Occipital lobe (tissue), 2 donors: ENCODE data around the gene SLC17A8. TPM values are rescaled to one million over a fixed set of nuclear protein-coding genes. Genes with fewer than 3 reads are reported as not detected.
"Not testable (repeated sequence)": the region's sequence is repeated elsewhere in the genome, so short reads cannot be mapped to it uniquely, and the experiment has no call there.

ENCODE experiments used
- DNase-seq: peaks from one replicate; lab custom pipeline; 2025; lab: John Stamatoyannopoulos, UW
- total RNA-seq: library from RNA; depleted of rRNA; stranded (reverse); fragments of >200 nt; gene quantifications from one replicate; pipeline ENCODE4 v1.2.3, GENCODE V29; 2014

SLC17A8 gene
- 1.2 TPM for total RNA-seq

DNA sequence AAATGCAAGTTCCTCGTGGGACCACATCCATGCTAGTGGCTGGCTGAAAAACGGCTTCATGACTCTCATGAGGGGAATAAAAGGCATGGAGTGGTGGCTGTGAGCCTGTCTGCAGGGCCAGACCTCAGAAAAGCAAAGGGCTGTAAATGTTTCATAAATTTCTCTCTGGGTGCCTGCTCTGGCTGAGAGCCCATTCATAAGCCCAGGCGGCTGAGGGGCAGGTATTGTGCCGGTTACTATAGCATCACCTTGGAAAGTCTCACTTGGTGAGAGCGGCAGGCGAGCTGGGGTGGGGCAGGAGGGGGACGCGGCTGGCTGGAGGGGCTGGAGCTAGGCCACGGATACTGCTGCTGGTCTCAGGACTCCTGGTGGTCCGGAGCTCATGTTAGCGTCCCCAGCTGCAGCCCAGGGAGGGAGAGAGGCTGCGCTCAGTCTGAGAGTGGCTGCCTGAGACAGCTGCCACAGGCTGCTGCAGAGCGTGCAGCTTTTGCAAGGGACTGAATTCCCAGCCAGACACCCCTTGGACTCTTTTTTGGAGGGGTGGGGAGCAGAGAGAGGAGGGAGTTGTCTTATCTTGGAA lies at the start of gene SLC17A8:
TSS of gene SLC17A8 (plus strand) at position 431 of the 580 bp plus-strand sequence. CDS start 318 bp downstream, outside the sequence.
- no peak for DNase-seq

DNA sequence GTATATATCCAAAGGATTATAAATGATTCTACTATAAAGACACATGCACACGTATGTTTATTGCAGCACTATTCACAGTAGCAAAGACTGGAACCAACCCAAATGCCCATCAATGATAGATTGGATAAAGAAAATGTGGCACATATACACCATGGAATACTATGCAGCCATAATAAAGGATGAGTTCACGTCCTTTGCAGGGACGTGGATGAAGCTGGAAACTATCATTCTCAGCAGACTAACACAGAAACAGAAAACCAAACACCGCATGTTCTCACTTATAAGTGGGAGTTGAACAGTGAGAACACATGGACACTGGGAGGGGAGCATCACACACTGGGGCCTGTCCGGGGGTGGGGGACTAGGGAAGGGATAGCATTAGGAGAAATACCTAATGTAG lies 48.7 kb upstream of the SLC17A8 start:
- not testable (repeated sequence) for DNase-seq

DNA sequence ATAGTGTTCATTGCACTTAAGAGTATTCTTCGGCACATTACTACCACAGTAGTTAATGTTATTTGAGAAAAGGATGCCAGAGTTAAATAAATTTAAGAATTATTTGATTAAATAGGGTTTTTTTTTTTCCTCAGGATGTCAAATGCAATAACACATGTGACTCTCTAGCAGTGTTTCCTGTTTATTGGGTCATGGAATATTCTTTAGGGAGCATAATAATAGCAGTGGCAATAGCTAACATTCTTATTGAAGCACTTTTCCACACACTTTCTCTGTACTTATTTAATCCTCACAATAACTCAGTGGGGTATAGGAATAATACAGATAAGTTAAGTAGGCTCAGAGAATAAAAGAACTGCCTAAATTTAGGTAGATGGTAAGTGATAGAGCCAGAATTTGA lies 45.6 kb upstream of the SLC17A8 start:
- DNase-seq, result no peak

DNA sequence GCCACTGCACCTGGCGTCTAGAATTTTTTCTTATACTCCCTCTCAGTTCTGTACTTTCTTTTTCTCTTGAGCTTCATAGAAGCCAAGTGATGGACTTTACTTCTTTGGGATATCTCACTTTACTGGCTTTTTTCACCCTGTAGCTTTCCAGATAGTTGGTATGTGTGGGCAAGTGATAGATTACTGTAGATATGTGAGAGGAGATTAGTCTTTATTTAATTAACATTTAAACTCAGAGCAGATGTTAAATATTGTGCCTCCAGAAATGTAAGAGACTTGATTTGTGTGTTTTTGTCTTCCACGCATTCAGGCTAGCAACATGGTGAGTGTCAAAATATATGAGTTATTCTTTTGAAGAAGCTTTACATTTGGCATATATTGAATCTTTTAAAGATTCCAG lies 39.5 kb upstream of the SLC17A8 start:
- DNase-seq, result no peak

DNA sequence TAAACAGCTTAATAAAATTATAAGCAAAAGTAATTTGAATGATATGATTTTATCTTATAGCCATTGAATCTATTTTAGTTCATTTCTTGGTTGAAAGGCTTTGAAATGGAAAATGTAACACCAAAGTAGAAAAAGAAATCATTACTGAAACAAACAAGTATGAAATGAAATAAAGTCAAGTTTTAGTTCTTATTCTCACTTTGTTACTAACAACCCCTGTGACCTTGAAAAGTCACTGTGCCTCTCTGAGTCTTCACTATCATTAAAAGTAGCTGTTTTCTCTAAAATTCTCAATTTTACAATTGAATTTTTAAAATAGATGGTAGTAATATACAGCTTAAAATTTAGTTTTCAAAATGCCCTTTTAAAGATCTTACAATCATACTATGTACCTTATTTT lies 32.4 kb upstream of the SLC17A8 start:
- no peak for DNase-seq

DNA sequence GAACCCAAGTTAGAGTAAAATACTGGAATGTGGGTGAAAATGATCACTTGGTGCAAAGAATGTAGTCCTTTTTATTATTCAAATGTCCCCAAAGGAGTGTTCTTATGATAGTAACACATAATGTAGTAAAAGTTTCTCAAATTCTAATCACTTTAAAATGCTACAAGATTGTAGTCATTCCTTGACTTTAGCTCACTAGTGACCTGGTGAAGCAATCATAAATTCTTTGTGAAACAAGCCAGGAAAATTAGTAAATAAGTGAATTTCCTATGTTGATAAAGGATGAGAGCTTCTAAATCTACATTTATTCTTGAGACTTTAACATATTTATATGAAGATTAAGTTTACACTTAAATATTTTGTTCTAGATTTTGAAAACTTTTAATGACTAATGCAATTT lies 30.7 kb upstream of the SLC17A8 start:
- DNase-seq, result no peak

DNA sequence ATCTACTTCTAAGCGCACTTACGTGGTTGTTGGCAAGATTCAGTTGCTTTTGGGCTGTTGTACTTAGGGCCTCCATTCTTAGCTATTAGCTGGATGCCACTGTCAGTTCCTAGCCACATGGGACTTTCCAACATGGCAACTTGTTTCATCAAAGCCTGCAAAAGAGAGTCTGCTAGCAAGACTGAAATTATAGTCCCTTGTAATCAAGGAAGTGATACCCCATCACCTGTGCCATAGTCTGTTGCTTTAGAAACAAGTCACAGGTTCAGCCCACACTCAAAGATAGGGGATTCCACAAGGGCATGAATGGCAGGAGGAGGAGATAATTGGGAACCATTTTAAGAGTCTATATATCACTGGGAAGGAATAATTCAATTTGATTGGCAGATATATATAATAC lies 27.1 kb upstream of the SLC17A8 start:
- no peak for DNase-seq

DNA sequence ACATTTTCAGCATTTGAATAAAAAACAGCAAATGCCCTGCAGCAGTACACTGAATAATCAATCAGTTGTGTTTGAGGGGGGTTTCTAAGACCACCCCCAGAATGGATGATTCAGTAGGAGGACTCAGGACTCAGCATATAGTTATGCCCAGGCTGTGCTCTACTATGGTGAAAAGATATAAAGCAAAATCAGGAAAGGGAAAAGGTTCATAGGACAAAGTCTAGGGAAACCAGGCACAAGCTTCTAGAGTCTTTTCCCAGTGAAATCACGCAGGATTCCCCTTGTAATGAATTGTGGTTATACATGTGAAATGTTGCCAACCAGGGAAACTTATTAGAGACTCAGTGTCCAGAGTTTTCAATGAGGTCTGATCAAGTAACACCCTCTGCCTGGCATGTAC lies 25.0 kb upstream of the SLC17A8 start:
- DNase-seq, result no peak

DNA sequence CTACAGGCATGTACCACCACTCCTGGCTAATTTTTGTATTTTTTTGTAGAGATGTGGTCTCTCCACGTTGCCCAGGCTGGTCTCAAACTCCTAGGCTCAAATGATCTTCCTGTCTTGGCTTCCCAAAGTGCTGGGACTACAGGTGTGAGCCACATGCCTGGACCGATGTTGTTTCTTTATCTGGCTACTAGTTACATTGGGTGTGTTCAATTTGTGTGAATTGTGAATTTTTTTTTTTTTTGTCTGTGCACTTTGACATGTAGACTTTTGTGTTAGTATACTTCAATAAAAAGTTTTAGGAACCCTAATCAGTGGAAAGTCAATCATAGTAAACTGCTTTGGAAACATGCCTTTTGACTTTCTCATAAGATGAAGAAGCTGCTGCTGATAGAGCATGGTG lies 24.0 kb upstream of the SLC17A8 start:
- no peak for DNase-seq

DNA sequence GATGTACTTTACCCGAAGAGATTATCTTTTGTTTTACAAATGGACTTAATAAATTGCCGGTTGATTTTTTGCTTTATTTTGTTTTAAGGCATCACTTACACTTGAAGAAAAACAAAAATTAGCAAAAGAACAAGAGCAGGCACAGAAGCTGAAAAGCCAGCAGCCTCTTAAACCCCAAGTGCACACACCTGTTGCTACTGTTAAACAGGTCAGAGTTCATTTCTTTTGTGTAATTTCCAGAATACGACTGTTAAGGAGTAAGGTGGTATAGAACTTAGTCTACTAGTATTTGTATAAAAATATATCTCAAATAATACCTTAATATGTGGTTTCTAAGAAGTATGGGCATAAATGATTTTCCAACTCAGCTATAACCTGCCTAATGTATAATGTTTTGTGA lies 19.6 kb upstream of the SLC17A8 start:
- DNase-seq, result no peak

DNA sequence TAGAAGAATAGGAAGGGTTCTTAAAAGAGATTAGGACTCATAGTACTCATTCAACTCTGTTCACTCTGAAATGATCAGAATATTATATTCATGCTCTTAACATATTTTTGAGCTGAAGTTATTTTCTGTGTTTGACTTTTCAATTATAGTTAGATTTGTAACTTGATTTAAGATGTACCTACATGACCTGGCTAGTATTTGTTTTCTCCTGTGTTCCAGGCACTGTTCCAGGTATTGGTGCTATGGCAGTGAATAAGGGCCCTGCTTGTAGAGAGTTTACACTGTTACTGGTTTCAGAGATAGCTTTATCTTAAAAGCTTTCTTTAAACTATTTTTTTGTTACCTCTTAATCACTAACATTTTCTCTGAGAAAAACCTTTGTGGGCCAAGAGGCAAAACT lies 19.1 kb upstream of the SLC17A8 start:
- no peak for DNase-seq

DNA sequence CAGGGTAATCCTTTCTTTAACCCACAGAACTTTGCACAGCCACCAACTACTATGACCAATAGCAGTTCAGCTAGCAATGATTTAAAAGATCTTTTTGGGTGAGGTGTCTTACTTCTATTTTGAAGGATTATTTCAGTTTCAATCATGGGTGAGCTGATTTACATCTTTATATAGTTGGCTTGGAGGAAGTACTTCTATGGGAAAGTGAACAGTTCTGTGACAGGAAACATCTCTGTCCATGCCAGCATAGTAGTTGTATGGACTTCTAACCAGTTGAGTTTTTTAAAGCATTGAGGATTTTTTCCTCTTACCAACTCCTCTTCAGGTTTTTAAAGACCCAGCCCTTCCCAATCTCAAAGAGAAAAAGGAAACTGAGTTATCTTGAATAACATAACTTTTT lies 17.8 kb upstream of the SLC17A8 start:
- no peak for DNase-seq

DNA sequence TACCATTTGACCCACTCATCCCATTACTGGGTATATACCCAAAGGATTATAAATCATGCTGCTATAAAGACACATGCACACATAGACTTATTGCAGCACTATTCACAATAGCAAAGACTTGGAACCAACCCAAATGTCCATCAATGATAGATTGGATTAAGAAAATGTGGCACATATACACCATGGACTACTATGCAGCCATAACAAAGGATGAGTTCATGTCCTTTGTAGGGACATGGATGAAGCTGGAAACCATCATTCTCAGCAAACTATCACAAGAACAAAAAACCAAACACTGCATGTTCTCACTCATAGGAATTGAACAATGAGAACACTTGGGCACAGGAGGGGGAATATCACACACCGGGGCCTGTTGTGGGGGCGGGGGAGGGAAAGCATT lies 14.0 kb upstream of the SLC17A8 start:
- DNase-seq, result not testable (repeated sequence)

DNA sequence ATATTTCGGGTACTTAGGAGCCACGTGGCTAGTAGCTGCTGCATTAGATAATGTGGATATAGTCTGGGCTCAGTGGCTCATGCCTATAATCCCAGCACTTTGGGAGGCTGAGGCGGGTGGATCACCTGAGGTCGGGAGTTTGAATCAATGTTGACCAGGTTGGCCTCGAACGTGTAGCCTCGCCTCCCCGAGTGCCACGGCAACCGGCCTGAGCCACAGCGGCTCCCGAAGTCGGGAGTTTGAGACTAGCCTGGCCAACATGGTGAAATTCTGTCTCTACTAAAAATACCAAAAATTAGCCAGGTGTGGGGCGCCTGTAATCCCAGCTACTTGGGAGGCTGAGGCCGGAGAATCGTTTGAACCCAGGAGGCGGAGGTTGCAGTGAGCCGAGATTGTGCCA lies 12.5 kb upstream of the SLC17A8 start:
- DNase-seq, result not testable (repeated sequence)

DNA sequence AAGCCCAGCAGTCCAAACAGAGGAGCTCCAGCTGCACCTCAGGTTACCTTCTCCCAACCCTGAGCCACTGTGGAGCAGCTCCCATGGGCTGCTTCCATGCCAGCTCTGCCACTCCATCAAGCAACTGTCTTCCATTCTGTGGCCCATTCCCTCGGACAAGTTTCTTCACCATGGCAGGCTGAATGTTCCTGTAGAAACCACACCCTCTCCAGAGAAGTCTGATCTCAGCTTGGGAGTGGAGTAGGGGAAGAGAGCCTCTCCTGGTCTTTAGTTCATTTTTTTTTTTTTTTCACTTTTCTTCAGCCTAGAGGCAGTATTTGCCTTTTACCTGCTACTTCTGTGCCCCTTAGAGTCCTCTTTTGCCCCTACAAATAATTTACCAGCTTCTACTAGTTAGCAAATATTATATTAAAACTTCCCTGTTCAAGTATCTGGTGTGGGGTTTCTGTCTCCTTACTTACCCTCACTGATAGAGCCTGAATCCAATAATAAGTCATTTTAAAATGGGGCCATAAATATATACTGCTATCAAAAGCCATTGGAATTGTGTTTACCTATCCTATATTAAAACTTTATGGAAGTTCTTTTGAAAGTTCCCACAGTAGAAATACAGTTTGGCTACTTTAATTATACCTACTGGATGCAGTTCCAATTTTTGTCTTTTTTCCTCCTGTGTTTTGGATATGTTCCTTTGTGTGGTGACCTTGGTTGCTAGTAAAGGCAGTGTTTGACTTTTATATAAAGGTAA lies 11.7 kb upstream of the SLC17A8 start:
- DNase-seq, result no peak

DNA sequence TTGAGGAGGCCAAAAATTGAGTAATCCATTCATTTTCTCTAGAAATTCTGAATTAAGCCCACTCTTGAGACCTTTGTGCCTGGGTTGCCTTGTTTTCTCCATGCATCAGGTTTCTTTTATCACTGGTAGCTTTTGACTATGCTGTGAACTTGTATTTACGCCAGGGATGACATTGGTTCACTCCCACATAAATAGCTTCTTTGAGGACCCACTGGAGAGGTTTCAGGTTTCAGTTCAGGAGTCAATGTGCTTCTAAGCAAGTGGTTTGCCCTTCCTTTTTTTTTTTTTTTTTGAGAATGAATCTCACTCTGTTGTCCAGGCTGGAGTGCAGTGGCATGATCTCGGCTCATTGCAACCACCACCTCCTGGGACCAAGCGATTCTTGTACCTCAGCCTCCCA lies 10.2 kb upstream of the SLC17A8 start:
- DNase-seq, result no peak

DNA sequence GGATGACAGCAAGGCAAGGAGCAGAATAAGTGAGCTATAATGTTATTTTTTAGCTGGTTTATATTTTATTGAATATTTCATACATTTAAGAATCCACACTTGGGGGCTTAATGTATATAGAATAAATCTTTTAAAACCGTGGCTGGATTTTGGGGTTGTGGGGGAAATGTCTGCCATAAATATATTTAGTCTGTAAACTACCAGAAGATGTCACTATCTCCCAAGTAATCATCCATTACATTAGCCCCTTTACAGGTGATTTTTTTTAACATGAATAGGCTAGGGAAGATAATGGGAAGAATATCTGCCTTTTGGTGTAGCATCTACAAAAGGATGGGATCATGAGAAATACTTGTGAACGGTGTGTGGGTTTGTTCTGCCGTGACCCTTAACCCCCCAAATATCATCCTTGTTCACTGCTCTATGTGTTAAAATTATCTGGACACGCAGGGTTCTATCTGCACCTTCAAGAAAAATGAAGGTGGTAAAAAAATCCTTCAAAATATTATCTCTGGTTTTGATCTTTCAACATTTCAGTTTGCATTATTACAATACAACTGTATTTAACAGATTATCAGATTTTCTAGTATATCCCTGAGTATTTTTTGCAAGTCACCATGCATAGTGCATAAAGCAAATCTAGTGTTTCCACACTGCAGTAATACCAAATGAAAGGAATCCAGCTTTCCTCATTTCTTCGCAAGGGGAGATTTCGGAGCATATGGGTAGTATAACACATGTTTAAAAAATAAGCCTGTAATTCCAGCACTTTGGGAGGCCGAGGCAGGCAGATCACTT lies 8.0 kb upstream of the SLC17A8 start:
- DNase-seq, result no peak

DNA sequence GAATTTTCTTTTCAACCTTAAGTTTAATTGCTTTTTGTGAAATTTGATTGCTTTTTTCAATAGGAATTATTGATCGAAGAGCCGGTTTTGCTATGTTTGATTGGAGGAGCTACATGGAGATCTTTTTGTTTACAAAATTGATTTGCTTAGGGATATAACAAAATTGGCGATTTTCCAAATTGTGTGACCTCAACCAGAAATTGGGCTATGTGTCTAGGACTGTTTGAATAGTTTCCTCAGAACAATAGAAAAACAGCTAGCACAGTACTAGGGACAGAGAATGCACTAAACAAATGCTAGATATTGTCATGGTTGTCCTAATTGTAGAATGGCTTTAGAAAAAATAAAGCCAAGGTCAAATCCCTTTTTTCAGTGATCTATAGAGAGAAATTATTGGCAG lies 2.4 kb downstream of the SLC17A8 start:
- no peak for DNase-seq

DNA sequence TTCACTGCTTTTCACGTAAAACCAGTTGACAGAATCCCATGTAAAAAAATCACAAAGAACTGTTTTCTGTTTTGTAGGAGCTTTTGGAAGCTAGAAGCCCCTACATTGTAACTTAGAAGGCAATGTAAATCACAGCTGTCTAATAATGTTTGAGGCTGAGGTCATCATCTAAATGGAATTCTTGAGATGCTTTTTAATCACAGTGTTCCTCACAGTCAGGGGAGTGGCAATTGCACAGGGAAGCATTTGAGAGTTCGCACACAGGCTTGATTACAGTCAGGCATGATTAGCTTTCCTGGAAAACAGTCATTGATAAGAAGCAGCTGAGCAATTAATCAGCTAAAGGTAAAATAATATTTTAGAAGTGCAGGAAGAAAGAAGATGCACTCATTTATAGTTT lies 2.9 kb downstream of the SLC17A8 start:
- no peak for DNase-seq

DNA sequence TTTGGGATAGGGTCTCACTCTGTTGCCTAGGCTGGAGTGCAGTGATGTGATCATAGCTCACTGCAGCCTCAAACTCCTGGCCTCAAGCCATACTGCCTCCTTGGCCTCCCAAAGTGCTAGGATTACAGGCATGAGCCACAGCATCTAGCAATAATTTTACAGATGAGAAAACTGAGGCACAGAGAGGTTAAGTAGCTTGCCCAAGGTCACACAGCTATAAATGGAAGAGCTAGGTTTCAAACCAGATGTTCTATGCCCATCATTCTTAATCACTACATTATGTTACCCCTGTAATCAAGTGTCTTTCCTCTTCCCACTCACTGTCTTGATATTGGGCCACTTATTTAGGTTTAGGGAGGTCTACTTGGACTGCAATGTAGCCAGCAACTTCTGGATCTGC lies 3.6 kb downstream of the SLC17A8 start:
- no peak for DNase-seq

DNA sequence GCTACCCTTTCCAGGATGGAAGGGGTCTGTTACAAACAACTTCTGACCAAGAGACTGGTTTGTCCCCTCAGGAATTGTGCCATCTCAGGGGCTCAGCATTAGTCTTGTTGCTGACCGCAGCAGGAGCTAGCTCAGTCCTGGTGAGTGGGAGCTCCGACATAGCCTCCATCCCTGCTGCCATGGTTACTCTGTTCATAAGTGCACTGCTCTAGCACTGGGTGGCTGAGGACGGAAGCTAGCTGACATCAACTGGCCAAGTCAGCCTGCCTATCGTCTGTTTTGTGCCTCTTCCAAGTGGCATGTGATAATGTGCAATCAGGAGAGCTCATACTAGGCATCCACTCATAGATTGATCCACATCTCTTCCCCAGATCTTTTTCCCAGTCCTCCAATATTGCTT lies 7.5 kb downstream of the SLC17A8 start:
- no peak for DNase-seq

DNA sequence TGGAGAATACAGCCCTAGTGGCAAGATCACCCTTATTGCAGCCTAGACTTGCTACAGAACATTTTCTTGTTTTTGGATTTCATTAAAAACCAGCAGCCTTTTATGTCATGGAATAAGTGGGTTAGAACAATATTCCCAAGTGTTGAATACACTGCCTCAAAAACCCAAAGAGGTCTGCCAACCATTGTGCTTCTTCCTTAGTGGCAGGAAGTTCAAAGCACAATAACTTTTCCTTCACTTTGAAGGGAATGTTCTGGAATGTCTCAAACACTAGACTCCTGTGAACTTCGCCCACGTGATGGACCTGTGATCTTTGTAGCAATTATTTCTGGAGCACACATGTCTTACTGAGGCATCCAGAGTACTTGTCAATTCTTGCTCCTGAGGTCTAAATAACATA lies 8.5 kb downstream of the SLC17A8 start:
- DNase-seq, result no peak

DNA sequence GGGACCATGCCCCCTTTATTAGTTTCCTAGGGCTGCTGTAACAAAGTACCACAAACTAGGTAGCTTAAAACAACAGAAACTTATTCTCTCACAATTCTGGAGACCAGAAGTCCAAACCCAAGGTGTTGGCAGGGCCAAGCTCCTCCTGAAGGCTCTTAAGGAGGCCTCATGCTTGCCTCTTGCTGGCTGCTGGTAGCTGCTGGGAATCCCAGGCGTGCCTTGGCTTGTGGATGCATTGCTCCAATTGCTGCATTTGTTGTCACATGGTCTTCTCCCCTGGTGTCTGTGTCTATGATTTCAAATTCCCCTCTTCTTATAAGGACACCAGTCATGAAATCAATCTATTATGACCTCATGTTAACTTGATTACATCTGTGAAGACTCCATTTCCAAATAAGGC lies 11.2 kb downstream of the SLC17A8 start:
- no peak for DNase-seq
